HepG2 (cell line): ENCODE measurements around the gene CMIP. TPM values are rescaled to one million over a fixed set of nuclear protein-coding genes. Genes with fewer than 3 reads are reported as not detected.

Experiments used
- AHR ChIP-seq: IDR thresholded peaks from 2 replicates; pipeline ENCODE4 v1.6.1; 2018; ENCODE audit warnings: missing genetic modification reagents, missing compliant biosample characterization
- ASH2L ChIP-seq: fragments of 300-600, 200-600 bp; sonication (generic); IDR thresholded peaks from 2 replicates; pipeline ENCODE4 v1.7.0; 2017; ENCODE audit warnings: low read depth, mild to moderate bottlenecking, moderate library complexity, mixed read lengths, low read length; ENCODE audit not compliant: insufficient read length
- ATRX ChIP-seq: sonication (generic); formaldehyde crosslinking; IDR thresholded peaks from 2 replicates; pipeline ENCODE4 v1.4.0; 2020; ENCODE audit warnings: missing genetic modification reagents, borderline replicate concordance
- CREM ChIP-seq, 2 experiments: sonication (generic) in 1 of 2; formaldehyde crosslinking in 1 of 2; IDR thresholded peaks; 2 replicates each; pipeline versions ENCODE4 v1.4.0 to v1.6.1; 2016 to 2020; ENCODE audit warnings: antibody characterized with exemption in 1 of 2, mild to moderate bottlenecking in 1 of 2, missing genetic modification reagents in 1 of 2
- DBP ChIP-seq: sonication (generic); formaldehyde crosslinking; IDR thresholded peaks from 2 replicates; pipeline ENCODE4 v1.4.0; 2020; ENCODE audit warnings: missing genetic modification reagents; ENCODE audit errors: not compliant biosample characterization
- DR1 ChIP-seq: sonication (generic); formaldehyde crosslinking; IDR thresholded peaks from 2 replicates; pipeline ENCODE4 v1.8.0; 2021; ENCODE audit warnings: mild to moderate bottlenecking, missing genetic modification reagents, inconsistent platforms
- FOSL2 ChIP-seq: sonication (generic); formaldehyde crosslinking; IDR thresholded peaks from 2 replicates; pipeline ENCODE4 v1.4.0; 2020; ENCODE audit warnings: missing genetic modification reagents
- KLF16 ChIP-seq, 2 experiments: sonication (generic) in 1 of 2; formaldehyde crosslinking in 1 of 2; IDR thresholded peaks; 2 replicates each; pipeline versions ENCODE4 v1.6.1 to v1.8.0; 2016 to 2023; ENCODE audit warnings: missing genetic modification reagents in 2 of 2, missing compliant biosample characterization in 1 of 2
- KLF6 ChIP-seq: IDR thresholded peaks from 2 replicates; pipeline ENCODE4 v1.8.0; 2016; ENCODE audit warnings: missing biosample characterization, missing genetic modification reagents
- KLF9 ChIP-seq: IDR thresholded peaks from 2 replicates; pipeline ENCODE4 v1.6.1; 2016; ENCODE audit warnings: low read depth
- MAZ ChIP-seq, 2 experiments: sonication (generic) in 1 of 2; formaldehyde crosslinking in 1 of 2; IDR thresholded peaks; 2 replicates each; pipeline versions ENCODE4 v1.5.0 to v1.6.1; 2012 to 2020; ENCODE audit warnings: low read depth in 2 of 2, mild to moderate bottlenecking in 2 of 2, borderline replicate concordance in 1 of 2, improper control_type of control experiment in 1 of 2, low read length in 1 of 2, missing genetic modification reagents in 1 of 2, moderate library complexity in 1 of 2
- MBNL3 ChIP-seq: fragments of 250-450 bp; sonication (Bioruptor Pico); conservative IDR thresholded peaks from 2 replicates; pipeline ENCODE4 v1.8.0; 2022; ENCODE audit warnings: mild to moderate bottlenecking, inconsistent platforms
- RELA ChIP-seq: sonication (generic); formaldehyde crosslinking; IDR thresholded peaks from 2 replicates; pipeline ENCODE4 v1.4.0; 2020; ENCODE audit warnings: missing genetic modification reagents
- TEAD2 ChIP-seq: sonication (generic); formaldehyde crosslinking; IDR thresholded peaks from 2 replicates; pipeline ENCODE4 v1.9.0; 2021; ENCODE audit warnings: missing genetic modification reagents
- YY1 ChIP-seq: IDR thresholded peaks from 2 replicates; pipeline ENCODE4 v1.6.1; 2011; ENCODE audit warnings: low read length, low read depth, moderate library complexity, mild to moderate bottlenecking; ENCODE audit not compliant: insufficient read depth, insufficient replicate concordance
- ZBTB21 ChIP-seq: sonication (generic); formaldehyde crosslinking; IDR thresholded peaks from 2 replicates; pipeline ENCODE4 v1.4.0; 2020; ENCODE audit warnings: missing genetic modification reagents
- ZKSCAN1 ChIP-seq: fragments of 150-350 bp; IDR thresholded peaks from 2 replicates; pipeline ENCODE4 v1.6.1; 2014; ENCODE audit warnings: low read length
- ZNF280B ChIP-seq: sonication (generic); formaldehyde crosslinking; IDR thresholded peaks from 2 replicates; pipeline ENCODE4 v1.5.0; 2020; ENCODE audit warnings: missing genetic modification reagents, mild to moderate bottlenecking, borderline replicate concordance
- ZNF343 ChIP-seq: sonication (generic); formaldehyde crosslinking; IDR thresholded peaks from 2 replicates; pipeline ENCODE4 v1.4.0; 2020; ENCODE audit warnings: mild to moderate bottlenecking, missing genetic modification reagents
- ZNF556 ChIP-seq: sonication (generic); formaldehyde crosslinking; IDR thresholded peaks from 2 replicates; pipeline ENCODE4 v1.4.0; 2020; ENCODE audit warnings: mild to moderate bottlenecking, missing genetic modification reagents, borderline replicate concordance
- ZNF607 ChIP-seq: sonication (generic); formaldehyde crosslinking; IDR thresholded peaks from 2 replicates; pipeline ENCODE4 v1.5.1; 2020; ENCODE audit warnings: missing genetic modification reagents, mild to moderate bottlenecking, borderline replicate concordance
- ZNF7 ChIP-seq: IDR thresholded peaks from 2 replicates; pipeline ENCODE4 v1.6.1; 2016; ENCODE audit warnings: missing biosample characterization, missing genetic modification reagents
- ZNF746 ChIP-seq: sonication (generic); formaldehyde crosslinking; IDR thresholded peaks from 2 replicates; pipeline ENCODE4 v1.8.0; 2022; ENCODE audit warnings: mild to moderate bottlenecking, missing genetic modification reagents
- ZNF776 ChIP-seq: sonication (generic); formaldehyde crosslinking; IDR thresholded peaks from 2 replicates; pipeline ENCODE4 v1.4.0; 2020; ENCODE audit warnings: mild to moderate bottlenecking, missing genetic modification reagents
- ZSCAN25 ChIP-seq: sonication (generic); formaldehyde crosslinking; IDR thresholded peaks from 2 replicates; pipeline ENCODE4 v1.8.0; 2022; ENCODE audit warnings: mild to moderate bottlenecking, missing genetic modification reagents
- polyA plus RNA-seq, 8 experiments: library from polyadenylated mRNA; depleted of rRNA in 3 of 8; stranded (reverse) in 7 of 8; unstranded in 1 of 8; fragments of >200 nt; fragmentation: Illumina TruSeq in 4 of 8; extraction: Trizol in 4 of 8; gene quantifications; 2 replicates each; pipeline versions ENCODE4 v1.2.1 to v1.2.3, GENCODE V29; 2011 to 2016; ENCODE audit warnings: low read depth in 4 of 8, missing spikeins in 1 of 8, mixed read lengths in 1 of 8; ENCODE audit not compliant: insufficient read depth in 1 of 8
- total RNA-seq, 5 experiments: library from RNA; depleted of rRNA; stranded (reverse); fragments of >200 nt; fragmentation: Illumina TruSeq; extraction: Trizol; gene quantifications; 2 replicates each; pipeline ENCODE4 v1.2.3, GENCODE V29; 2016; ENCODE audit warnings: low read depth in 1 of 5

The CMIP gene
- total and polyA plus RNA-seq, 2 of the 13 experiments (the other 11 are each of a cell fraction or from before 2014, with no cell fraction given), result 10.9 to 18.1 TPM

- TF ChIP-seq MAZ (IDR thresholded peaks at IDR 0.05; ENCODE audit: borderline replicate concordance, low read depth, low read length) (peak; percentile 13; the same call in 1 of the 2 replicates), MAZ (CRISPR knock-in tag; IDR thresholded peaks at IDR 0.05; ENCODE audit: low read depth) (peak; percentile 81; the same call in 1 of the 2 replicates), ZBTB21 (CRISPR knock-in tag) (peak; percentile 57; the same call in 1 of the 2 replicates), RELA (CRISPR knock-in tag) (peak; percentile 87; the same call in 1 of the 2 replicates), ATRX (no peak), ZNF556 (peak; percentile 91), MBNL3 (no peak), DBP (CRISPR knock-in tag) (no peak), ZSCAN25 (CRISPR knock-in tag) (peak; percentile 94), ZNF776 (CRISPR knock-in tag) (peak; percentile 67; the same call in 1 of the 2 replicates), ZKSCAN1 (no peak; the same call in 1 of the 2 replicates), KLF6 (CRISPR knock-in tag) (peak; percentile 58; the same call in 1 of the 2 replicates), ASH2L (peak; percentile 97), ZNF7 (CRISPR knock-in tag) (peak; percentile 51; the same call in 1 of the 2 replicates), ZNF280B (CRISPR knock-in tag) (no peak), YY1 (peak; percentile 56), CREM (IDR thresholded peaks at IDR 0.05) (peak; percentile 95), CREM (CRISPR knock-in tag; IDR thresholded peaks at IDR 0.05) (no peak), KLF9 (CRISPR knock-in tag) (no peak), ZNF607 (CRISPR knock-in tag) (peak; percentile 55), KLF16 (CRISPR knock-in tag; IDR thresholded peaks at IDR 0.05) (peak in 1 of 2 experiments; percentile 94; a peak in 2 of 4 replicates), FOSL2 (CRISPR knock-in tag) (peak; percentile 86), TEAD2 (CRISPR knock-in tag) (no peak), ZNF343 (CRISPR knock-in tag) (peak; percentile 92), AHR (0 out of 2 replicates have a peak, but pooled peaks have one; percentile 9), ZNF746 (CRISPR knock-in tag) (peak; percentile 97; the same call in 1 of the 2 replicates), DR1 (CRISPR knock-in tag) (peak; percentile 67; the same call in 1 of the 2 replicates)
Observed at GRCh38 chr16:81451753-81452680, 7.4 kb downstream of the CMIP start (continued).
